Cardiac fibroblast (primary cell): ENCODE measurements around the gene ERP27.

Experiments
- DNase-seq, 2 donors: peaks; one replicate each; pipeline versions ENCODE4 v3.0.0 to v3.0.0-alpha.2; 2010; ENCODE audit warnings: low read depth in 2 of 2
- H3K4me3 ChIP-seq, 2 donors: replicated peaks in 1 of 2; 1 replicate in 1 of 2; 2 replicates in 1 of 2; pipeline ENCODE4 v1.5.1; 2011; ENCODE audit warnings: low read depth in 2 of 2, low read length in 2 of 2, mild to moderate bottlenecking in 2 of 2, moderate library complexity in 1 of 2
- CTCF ChIP-seq: IDR thresholded peaks from one replicate; pipeline ENCODE4 v1.5.1; 2011; ENCODE audit warnings: low read depth, mild to moderate bottlenecking, low read length, inconsistent platforms

ERP27 gene

GRCh38 chr12:14923944-14924343 is 14.4 kb downstream of the ERP27 start:
- DNase-seq: no peak
- no peak overlapping the region for H3K4me3 ChIP-seq
- no peak for TF ChIP-seq CTCF

- no peak overlapping the region for H3K4me3 ChIP-seq
- TF ChIP-seq CTCF: no peak
- DNase-seq: no peak
These were observed 17.1 kb downstream of the ERP27 start for GRCh38 chr12:14921218-14921617.

GRCh38 chr12:14920475-14921126 is 17.7 kb downstream of the ERP27 start:
- TF ChIP-seq CTCF: no peak
- DNase-seq: no peak
- H3K4me3 ChIP-seq: no peak overlapping the region

GRCh38 chr12:14919455-14919854 is 18.9 kb downstream of the ERP27 start:
- no peak for TF ChIP-seq CTCF
- H3K4me3 ChIP-seq: no peak overlapping the region
- DNase-seq: no peak

- DNase-seq: no peak
- no peak overlapping the region for H3K4me3 ChIP-seq
- no peak for TF ChIP-seq CTCF
These were observed 22.6 kb downstream of the ERP27 start for GRCh38 chr12:14915736-14916135.

GRCh38 chr12:14913381-14913781 is 25.0 kb downstream of the ERP27 start:
- TF ChIP-seq CTCF: no peak
- peak in 1 of 2 donors; percentile 72 for DNase-seq
- no peak overlapping the region for H3K4me3 ChIP-seq

- TF ChIP-seq CTCF: no peak
- no peak overlapping the region for H3K4me3 ChIP-seq
- no peak for DNase-seq
These were observed 27.2 kb downstream of the ERP27 start for GRCh38 chr12:14911131-14911530.
